ENCODE data around the gene ABCD2.

ABCD2 gene

DNA sequence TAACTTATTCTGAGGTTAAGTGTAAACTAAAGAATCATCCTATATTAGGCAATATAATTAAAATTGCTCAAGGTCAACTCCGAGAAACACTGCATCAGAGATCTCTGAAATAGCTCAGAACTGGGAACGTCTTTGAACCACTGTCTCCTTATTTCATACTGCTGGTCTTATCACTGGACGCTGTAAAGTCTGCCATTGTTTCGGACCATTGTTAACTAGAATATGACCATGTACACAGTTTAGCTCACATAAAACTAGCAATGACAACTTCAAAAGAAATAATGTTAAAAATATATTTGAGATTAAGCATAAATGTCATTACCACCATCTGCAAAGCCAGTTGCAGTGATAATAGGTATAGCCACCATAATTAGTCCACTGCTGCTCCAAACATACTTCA, 2.9 kb downstream of the ABCD2 start:
- DNase-seq (ENCODE audit: low spot score): no peak
- in situ Hi-C loops (cut with MboI; ENCODE audit: low pct_unique_long_range_greater_than_20kb, low sequenced_read_pairs, unreplicated experiment): loop anchor here (25.0 kb wide), 1 partner anchor 496 kb away; the partner anchor contains the start of gene SLC2A13
- TF ChIP-seq CTCF (IDR thresholded peaks at IDR 0.05; ENCODE audit: extremely low read depth, insufficient read depth, missing control alignments): no peak

DNA sequence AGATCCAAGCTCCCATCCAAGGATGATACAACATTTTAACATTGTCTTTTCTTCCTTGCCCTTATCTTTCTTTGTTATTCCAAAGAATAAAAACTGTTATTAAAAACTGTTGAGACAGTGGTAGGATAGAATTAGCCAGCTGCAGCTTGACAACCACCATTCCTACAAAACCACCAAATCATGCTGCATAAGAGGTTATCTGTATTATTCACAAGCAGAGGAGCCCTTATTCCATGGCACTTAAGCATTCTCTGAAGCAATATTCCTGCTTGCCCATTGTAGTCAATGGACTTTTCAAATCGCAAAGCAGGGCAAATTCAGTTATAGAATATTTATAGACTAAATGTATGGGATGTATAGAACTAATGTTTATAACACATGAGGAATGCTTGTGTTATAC, 3.4 kb downstream of the ABCD2 start:
- TF ChIP-seq CTCF (IDR thresholded peaks at IDR 0.05; ENCODE audit: extremely low read depth, insufficient read depth, missing control alignments): no peak
- DNase-seq (ENCODE audit: low spot score): no peak
- in situ Hi-C loops (cut with MboI; ENCODE audit: low pct_unique_long_range_greater_than_20kb, low sequenced_read_pairs, unreplicated experiment): loop anchor here (25.0 kb wide), 1 partner anchor 496 kb away; the partner anchor contains the start of gene SLC2A13

- TF ChIP-seq CTCF (IDR thresholded peaks at IDR 0.05; ENCODE audit: extremely low read depth, insufficient read depth, missing control alignments): no peak
- in situ Hi-C loops (cut with MboI; ENCODE audit: low pct_unique_long_range_greater_than_20kb, low sequenced_read_pairs, unreplicated experiment): loop anchor here (25.0 kb wide), 1 partner anchor 499 kb away; the partner anchor contains the start of gene SLC2A13
- DNase-seq (ENCODE audit: low spot score): no peak
These were observed 6.1 kb downstream of the ABCD2 start for GRCh38 chr12:39613525-39613924.

DNA sequence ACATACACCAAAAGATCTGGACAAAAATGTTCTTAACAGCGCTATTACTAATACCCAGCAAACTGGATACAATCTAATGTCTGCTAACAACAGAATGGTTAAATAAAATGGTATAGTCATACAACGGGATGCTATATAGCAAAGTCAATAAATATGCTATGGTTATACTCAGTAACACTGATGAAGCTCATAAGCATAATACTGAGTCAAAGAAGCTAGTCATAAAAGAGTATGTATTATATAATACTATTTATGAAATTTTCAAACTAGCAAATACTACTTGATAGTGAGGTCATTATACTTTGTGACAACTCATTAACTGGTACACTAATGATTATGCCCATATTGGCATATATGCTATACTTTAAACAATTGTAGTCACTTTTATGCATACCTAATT, 7.4 kb downstream of the ABCD2 start:
- in situ Hi-C loops (cut with MboI; ENCODE audit: low pct_unique_long_range_greater_than_20kb, low sequenced_read_pairs, unreplicated experiment): loop anchor here (25.0 kb wide), 1 partner anchor 500 kb away; the partner anchor contains the start of gene SLC2A13
- no peak for TF ChIP-seq CTCF (IDR thresholded peaks at IDR 0.05; ENCODE audit: extremely low read depth, insufficient read depth, missing control alignments)
- no peak for DNase-seq (ENCODE audit: low spot score)

- no peak for TF ChIP-seq CTCF (IDR thresholded peaks at IDR 0.05; ENCODE audit: extremely low read depth, insufficient read depth, missing control alignments)
- in situ Hi-C loops (cut with MboI; ENCODE audit: low pct_unique_long_range_greater_than_20kb, low sequenced_read_pairs, unreplicated experiment): loop anchor here (25.0 kb wide), 1 partner anchor 500 kb away; the partner anchor contains the start of gene SLC2A13
- no peak for DNase-seq (ENCODE audit: low spot score)
These were observed 7.8 kb downstream of the ABCD2 start for GRCh38 chr12:39611818-39612217.

DNA sequence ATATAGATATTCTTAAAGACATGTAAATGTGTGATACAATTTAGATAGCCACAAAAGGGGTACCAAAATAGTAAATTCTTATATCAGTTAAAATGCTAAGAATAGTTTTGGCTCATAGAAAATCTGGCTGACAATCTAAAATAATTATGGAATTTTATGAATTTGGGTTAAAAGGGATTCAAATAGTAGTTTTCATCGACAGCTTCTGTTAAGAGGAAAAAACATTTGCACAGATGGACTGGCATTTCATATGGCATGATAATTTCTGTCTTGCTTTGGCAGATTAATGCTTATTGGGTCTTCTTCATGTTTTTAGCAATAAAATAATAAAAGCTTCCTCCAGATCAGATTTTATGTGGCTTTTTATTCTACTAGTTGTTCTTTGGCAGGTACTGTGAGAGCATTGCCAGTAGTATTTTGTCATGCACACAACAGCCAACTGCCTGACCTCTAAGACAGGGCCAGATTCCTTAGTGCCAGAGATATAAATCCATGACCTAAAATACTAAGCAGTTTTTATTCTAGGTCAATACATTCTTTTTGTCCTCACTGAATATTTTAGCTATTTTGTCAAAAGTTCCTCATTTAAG, 9.1 kb downstream of the ABCD2 start:
- no peak for TF ChIP-seq CTCF (IDR thresholded peaks at IDR 0.05; ENCODE audit: extremely low read depth, insufficient read depth, missing control alignments)
- no peak for DNase-seq (ENCODE audit: low spot score)
- in situ Hi-C loops (cut with MboI; ENCODE audit: low pct_unique_long_range_greater_than_20kb, low sequenced_read_pairs, unreplicated experiment): loop anchor here (25.0 kb wide), 1 partner anchor 502 kb away; the partner anchor contains the start of gene SLC2A13
